Measurements from ENCODE around the gene CAMK1. TPM values are rescaled to one million over a fixed set of nuclear protein-coding genes. Genes with fewer than 3 reads are reported as not detected.
A peak's percentile ranks its signal among the peaks of the same experiment; 100 is the strongest.

Gene CAMK1
- total and polyA plus RNA-seq, 9 of the 15 experiments (the other 6 are each of a cell fraction or from before 2014, with no cell fraction given) = 0.23 to 10.7 (median 6.0) TPM

GRCh38 chr3:9730657-9731205 is 39.0 kb downstream of the CAMK1 start (continued):
- 0 out of 2 replicates have a peak, but pooled peaks have one; percentile 8 for TF ChIP-seq ZNF316 (IDR thresholded peaks at IDR 0.05)
- no peak for TF ChIP-seq ZC3H11A (IDR thresholded peaks at IDR 0.05; ENCODE audit: low read depth, low read length)
- TF ChIP-seq, protein P1, sequence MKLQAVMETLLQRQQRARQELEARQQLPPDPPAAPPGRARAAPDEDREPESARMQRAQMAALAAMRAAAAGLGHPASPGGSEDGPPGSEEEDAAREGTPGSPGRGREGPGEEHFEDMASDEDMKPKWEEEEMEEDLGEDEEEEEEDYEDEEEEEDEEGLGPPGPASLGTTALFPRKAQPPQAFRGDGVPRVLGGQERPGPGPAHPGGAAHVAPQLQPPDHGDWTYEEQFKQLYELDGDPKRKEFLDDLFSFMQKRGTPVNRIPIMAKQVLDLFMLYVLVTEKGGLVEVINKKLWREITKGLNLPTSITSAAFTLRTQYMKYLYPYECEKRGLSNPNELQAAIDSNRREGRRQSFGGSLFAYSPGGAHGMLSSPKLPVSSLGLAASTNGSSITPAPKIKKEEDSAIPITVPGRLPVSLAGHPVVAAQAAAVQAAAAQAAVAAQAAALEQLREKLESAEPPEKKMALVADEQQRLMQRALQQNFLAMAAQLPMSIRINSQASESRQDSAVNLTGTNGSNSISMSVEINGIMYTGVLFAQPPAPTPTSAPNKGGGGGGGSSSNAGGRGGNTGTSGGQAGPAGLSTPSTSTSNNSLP (IDR thresholded peaks at IDR 0.05; ENCODE audit: borderline replicate concordance, low read depth, low read length) = no peak
- no peak for TF ChIP-seq SP2 (IDR thresholded peaks at IDR 0.05; ENCODE audit: extremely low read depth, low read depth, low read length, poor library complexity, severe bottlenecking)

GRCh38 chr3:9729419-9729818 is 40.3 kb downstream of the CAMK1 start:
- no TSS peak for BruUV-seq (replicated peaks)
- FAIRE-seq = no peak
- Histone ChIP-seq H3K4me1 (replicated peaks in 1 of 2; ENCODE audit: control insufficient read depth in 2 of 2, insufficient read depth in 2 of 2, low read length in 2 of 2) (peaks cover 34 to 36% of the 10 kb centered on the region in 2 experiments), H3K4me3 (no peak overlapping the region), H3K27ac (ENCODE audit: extremely low read depth, low read depth, low read length) (no peak overlapping the region), H2AFZ (ENCODE audit: low read depth, low read length) (no peak overlapping the region), H4K20me1 (replicated peaks; ENCODE audit: control insufficient read depth, insufficient read depth, low read length) (peaks cover 13% of the 10 kb centered on the region), H3K9me1 (ENCODE audit: control insufficient read depth, insufficient read depth, low read length) (no peaks in the 10 kb centered on the region), H3K4me2 (ENCODE audit: insufficient read depth, low read length) (no peak overlapping the region), H3K79me2 (ENCODE audit: control insufficient read depth, insufficient read depth, low read length) (peaks cover 28% of the 10 kb centered on the region), H3K9ac (ENCODE audit: insufficient read depth in 1 of 2, low read depth in 2 of 2, low read length in 2 of 2) (0 out of 4 replicates have a peak overlapping the region, but pooled peaks of 1 of the 2 experiments have one; percentile 6), H3K36me3 (ENCODE audit: control insufficient read depth, insufficient read depth, low read length) (peaks cover 16% of the 10 kb centered on the region), H3K27me3 (ENCODE audit: control insufficient read depth in 2 of 2, insufficient read depth in 2 of 2, low read length in 2 of 2) (no peaks in the 10 kb centered on the region), H3K9me3 (replicated peaks; ENCODE audit: control insufficient read depth, insufficient read depth, low read depth, low read length) (no peaks in the 10 kb centered on the region)
- ChIA-PET CTCF (ENCODE audit: low intra/inter-chr PET ratio) (no interaction called here), POLR2A (interaction anchor here (1.3 to 5.9 kb wide), 2 partner anchors 19 to 650 kb away, joined by 3 to 48 read pairs; partner anchors contain the start of gene OGG1)
- DNase-seq (ENCODE audit: extremely low read depth in 1 of 4, low spot score in 3 of 4) = no peak
- ATAC-seq = no peak
- intact Hi-C loops (cut with micrococcal nuclease) = loop anchor here (10.0 kb wide), 1 partner anchor 595 kb away; the partner anchor contains the start of gene SEC13
- in situ Hi-C loops (cut with MboI) = loop anchor here (10.0 kb wide), 1 partner anchor 225 kb away; no protein-coding TSS in a partner anchor
- 60% methylated on average over 8 of the region's 10 CpGs for WGBS (ENCODE audit: insufficient coverage, low coverage, missing lambda C conversion rate)
- TF ChIP-seq POU5F1 (IDR thresholded peaks at IDR 0.05; ENCODE audit: borderline replicate concordance, low read depth, low read length, partially characterized antibody) (no peak), ZNF717 (CRISPR knock-in tag; IDR thresholded peaks at IDR 0.05) (no peak), AFF4 (CRISPR knock-in tag; IDR thresholded peaks at IDR 0.05) (no peak), ZNF384 (IDR thresholded peaks at IDR 0.05; ENCODE audit: low read depth, low read length) (no peak), ZNF274 (IDR thresholded peaks at IDR 0.05; ENCODE audit: borderline replicate concordance, low read depth, low read length) (no peak), TAF7 (tag; IDR thresholded peaks at IDR 0.05) (no peak)
- TF ChIP-seq, protein P2, sequence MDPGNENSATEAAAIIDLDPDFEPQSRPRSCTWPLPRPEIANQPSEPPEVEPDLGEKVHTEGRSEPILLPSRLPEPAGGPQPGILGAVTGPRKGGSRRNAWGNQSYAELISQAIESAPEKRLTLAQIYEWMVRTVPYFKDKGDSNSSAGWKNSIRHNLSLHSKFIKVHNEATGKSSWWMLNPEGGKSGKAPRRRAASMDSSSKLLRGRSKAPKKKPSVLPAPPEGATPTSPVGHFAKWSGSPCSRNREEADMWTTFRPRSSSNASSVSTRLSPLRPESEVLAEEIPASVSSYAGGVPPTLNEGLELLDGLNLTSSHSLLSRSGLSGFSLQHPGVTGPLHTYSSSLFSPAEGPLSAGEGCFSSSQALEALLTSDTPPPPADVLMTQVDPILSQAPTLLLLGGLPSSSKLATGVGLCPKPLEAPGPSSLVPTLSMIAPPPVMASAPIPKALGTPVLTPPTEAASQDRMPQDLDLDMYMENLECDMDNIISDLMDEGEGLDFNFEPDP (CRISPR knock-in tag; IDR thresholded peaks at IDR 0.05) = no peak
